Tibial nerve (tissue), 4 donors: Measurements from ENCODE around the gene ZKSCAN3. TPM values are rescaled to one million over a fixed set of nuclear protein-coding genes. Genes with fewer than 3 reads are reported as not detected.
"Not testable (repeated sequence)": the region's sequence is repeated elsewhere in the genome, so short reads cannot be mapped to it uniquely, and the experiment has no call there.

Source experiments
- DNase-seq, 2 donors: peaks; one replicate each; pipeline ENCODE4 v3.0.0-alpha.2; 2019; ENCODE audit warnings: low spot score in 2 of 2
- H3K27ac ChIP-seq, 4 donors: fragments of 200-600 bp; sonication (generic) in 3 of 4; one replicate each; pipeline ENCODE4 v1.5.1; 2017 to 2019; ENCODE audit warnings: mild to moderate bottlenecking in 1 of 4
- H3K27me3 ChIP-seq, 2 donors: fragments of 200-600 bp; sonication (generic) in 1 of 2; one replicate each; pipeline versions ENCODE4 v1.5.1 to v1.6.0; 2017 to 2019
- H3K36me3 ChIP-seq, 3 donors: fragments of 200-600 bp; sonication (generic); one replicate each; pipeline ENCODE4 v1.5.1; 2018 to 2019
- H3K4me1 ChIP-seq, 4 donors: fragments of 200-600 bp; sonication (generic) in 3 of 4; one replicate each; pipeline ENCODE4 v1.5.1; 2017 to 2019
- H3K4me3 ChIP-seq, 4 donors: fragments of 200-600 bp; sonication (generic) in 3 of 4; one replicate each; pipeline ENCODE4 v1.5.1; 2017 to 2019; ENCODE audit warnings: mild to moderate bottlenecking in 1 of 4, moderate library complexity in 1 of 4
- H3K9me3 ChIP-seq, 4 donors: fragments of 200-600 bp; sonication (generic) in 3 of 4; one replicate each; pipeline ENCODE4 v1.5.1; 2017 to 2019
- CTCF ChIP-seq, 5 experiments: fragments of 200-600 bp in 3 of 5; fragments of 450-650 bp in 2 of 5; sonication (generic) in 3 of 5; IDR thresholded peaks; one replicate each; pipeline ENCODE4 v1.5.1; 2016 to 2019; ENCODE audit warnings: antibody characterized with exemption in 5 of 5, mild to moderate bottlenecking in 3 of 5, moderate library complexity in 2 of 5
- EP300 ChIP-seq, 2 donors: sonication (generic); formaldehyde crosslinking; IDR thresholded peaks; one replicate each; pipeline ENCODE4 v1.6.1; 2017; ENCODE audit warnings: antibody characterized with exemption in 2 of 2, mild to moderate bottlenecking in 1 of 2
- POLR2A ChIP-seq, 2 donors: fragments of 450-650 bp; IDR thresholded peaks; one replicate each; pipeline ENCODE4 v1.6.1; 2017; ENCODE audit warnings: antibody characterized with exemption in 2 of 2, mild to moderate bottlenecking in 2 of 2, moderate library complexity in 2 of 2
- WGBS, 2 donors: methylation state at CpG; one replicate each; pipeline ENCODE4 v1.1.5; 2018; 5-methylcytosine and 5-hydroxymethylcytosine counted together
- total RNA-seq, 4 donors: library from RNA; depleted of rRNA; stranded (reverse); fragments of >200 nt; gene quantifications; one replicate each; pipeline ENCODE4 v1.1.0, GENCODE V29; 2016

ZKSCAN3 gene
- total RNA-seq, 4 donors from 2014 or later = 4.5 to 15.1 (median 7.1) TPM

- TF ChIP-seq CTCF (IDR thresholded peaks at IDR 0.05) = no peak
- no peak for TF ChIP-seq EP300 (IDR thresholded peaks at IDR 0.05)
- no peak for TF ChIP-seq POLR2A (IDR thresholded peaks at IDR 0.05)
- H3K36me3 ChIP-seq = peaks cover 0 to 13% (median 0%) of the 10 kb centered on the region in 3 donors
- H3K9me3 ChIP-seq = peaks cover 0 to 10% (median 0%) of the 10 kb centered on the region in 4 donors
- no peak overlapping the region for H3K4me3 ChIP-seq
- 83 to 92% methylated on average over 3 of the region's 3 CpGs for WGBS, 2 donors
- H3K4me1 ChIP-seq = no peaks in the 10 kb centered on the region
- no peaks in the 10 kb centered on the region for H3K27me3 ChIP-seq
- H3K27ac ChIP-seq = no peak overlapping the region
- no peak for DNase-seq
These were observed 34.1 kb upstream of the ZKSCAN3 start for GRCh38 chr6:28315628-28316027.

- 90 to 95% methylated on average over 8 of the region's 8 CpGs for WGBS, 2 donors
- DNase-seq, H3K36me3 ChIP-seq, H3K27ac ChIP-seq, H3K4me1 ChIP-seq, H3K27me3 ChIP-seq, H3K4me3 ChIP-seq: not testable (repeated sequence)
- H3K9me3 ChIP-seq = peaks cover 0 to 13% (median 0%) of the 10 kb centered on the region in 4 donors
These were observed 31.9 kb upstream of the ZKSCAN3 start for GRCh38 chr6:28317866-28318265.

- H3K4me3 ChIP-seq = no peak overlapping the region
- TF ChIP-seq EP300 (IDR thresholded peaks at IDR 0.05) = no peak
- 93 to 94% methylated on average over 3 of the region's 3 CpGs for WGBS, 2 donors
- no peak for DNase-seq
- H3K27ac ChIP-seq = no peak overlapping the region
- peaks cover 0 to 42% (median 18%) of the 10 kb centered on the region in 3 donors for H3K36me3 ChIP-seq
- peaks cover 0 to 54% (median 16%) of the 10 kb centered on the region in 4 donors for H3K9me3 ChIP-seq
- H3K4me1 ChIP-seq = no peaks in the 10 kb centered on the region
- H3K27me3 ChIP-seq = no peaks in the 10 kb centered on the region
These were observed 27.1 kb upstream of the ZKSCAN3 start for GRCh38 chr6:28322661-28323060.

GRCh38 chr6:28323813-28324424, 25.8 kb upstream of the ZKSCAN3 start:
- H3K36me3 ChIP-seq = peaks cover 0 to 54% (median 18%) of the 10 kb centered on the region in 3 donors
- H3K27ac ChIP-seq = no peak overlapping the region
- H3K9me3 ChIP-seq = peaks cover 0 to 60% (median 17%) of the 10 kb centered on the region in 4 donors
- H3K4me3 ChIP-seq = no peak overlapping the region
- H3K27me3 ChIP-seq = no peaks in the 10 kb centered on the region
- TF ChIP-seq POLR2A (IDR thresholded peaks at IDR 0.05) = no peak
- no peak for TF ChIP-seq CTCF (IDR thresholded peaks at IDR 0.05)
- no peak for TF ChIP-seq EP300 (IDR thresholded peaks at IDR 0.05)
- 93 to 100% methylated on average over 1 of the region's 1 CpG for WGBS, 2 donors
- no peak for DNase-seq
- no peaks in the 10 kb centered on the region for H3K4me1 ChIP-seq

GRCh38 chr6:28326371-28326948, 23.3 kb upstream of the ZKSCAN3 start:
- no peak for TF ChIP-seq CTCF (IDR thresholded peaks at IDR 0.05)
- TF ChIP-seq POLR2A (IDR thresholded peaks at IDR 0.05) = no peak
- no peak for TF ChIP-seq EP300 (IDR thresholded peaks at IDR 0.05)
- peaks cover 0 to 66% (median 18%) of the 10 kb centered on the region in 3 donors for H3K36me3 ChIP-seq
- H3K9me3 ChIP-seq = peaks cover 0 to 62% (median 17%) of the 10 kb centered on the region in 4 donors
- WGBS, 2 donors = 94 to 98% methylated on average over 7 of the region's 7 CpGs
- no peaks in the 10 kb centered on the region for H3K27me3 ChIP-seq
- no peak overlapping the region for H3K27ac ChIP-seq
- no peak overlapping the region for H3K4me3 ChIP-seq
- no peak for DNase-seq
- H3K4me1 ChIP-seq = no peaks in the 10 kb centered on the region

GRCh38 chr6:28330041-28330440, 19.7 kb upstream of the ZKSCAN3 start:
- Histone ChIP-seq H3K4me1 (peaks cover 0 to 12% (median 4%) of the 10 kb centered on the region in 4 donors), H3K4me3 (no peak overlapping the region), H3K27me3 (no peaks in the 10 kb centered on the region), H3K36me3 (peaks cover 0 to 55% (median 18%) of the 10 kb centered on the region in 3 donors), H3K27ac (no peak overlapping the region), H3K9me3 (peaks cover 0 to 42% (median 17%) of the 10 kb centered on the region in 4 donors)
- no peak for TF ChIP-seq POLR2A (IDR thresholded peaks at IDR 0.05)
- no peak for TF ChIP-seq CTCF (IDR thresholded peaks at IDR 0.05)
- no peak for TF ChIP-seq EP300 (IDR thresholded peaks at IDR 0.05)
- 78 to 79% methylated on average over 1 of the region's 1 CpG for WGBS, 2 donors
- no peak for DNase-seq
